Mononuclear cell (primary cell): ENCODE results near the gene MAP7. TPM values are rescaled to one million over a fixed set of nuclear protein-coding genes. Genes with fewer than 3 reads are reported as not detected.
"Not testable (repeated sequence)": the region's sequence is repeated elsewhere in the genome, so short reads cannot be mapped to it uniquely, and the experiment has no call there.

Source experiments
- H3K27me3 ChIP-seq: 2 replicates; pipeline ENCODE4 v1.6.0; 2011; ENCODE audit warnings: low read length, control low read depth; ENCODE audit not compliant: insufficient read depth
- H3K4me1 ChIP-seq: 2 replicates; pipeline ENCODE4 v1.5.1; 2011; ENCODE audit warnings: mild to moderate bottlenecking, low read length, control low read depth; ENCODE audit not compliant: insufficient read depth
- H3K4me3 ChIP-seq: 2 replicates; pipeline ENCODE4 v1.5.1; 2011; ENCODE audit warnings: mild to moderate bottlenecking, low read length, moderate library complexity
- H3K9me3 ChIP-seq: 2 replicates; pipeline ENCODE4 v1.5.1; 2011; ENCODE audit warnings: low read depth, mild to moderate bottlenecking, control low read depth, low read length
- total RNA-seq: library from RNA; depleted of rRNA; stranded (reverse); fragments of >200 nt; gene quantifications from one replicate; pipeline ENCODE4 v1.2.3, GENCODE V29; 2012

MAP7 gene
- total RNA-seq, 1 donor = 0.31 TPM

DNA sequence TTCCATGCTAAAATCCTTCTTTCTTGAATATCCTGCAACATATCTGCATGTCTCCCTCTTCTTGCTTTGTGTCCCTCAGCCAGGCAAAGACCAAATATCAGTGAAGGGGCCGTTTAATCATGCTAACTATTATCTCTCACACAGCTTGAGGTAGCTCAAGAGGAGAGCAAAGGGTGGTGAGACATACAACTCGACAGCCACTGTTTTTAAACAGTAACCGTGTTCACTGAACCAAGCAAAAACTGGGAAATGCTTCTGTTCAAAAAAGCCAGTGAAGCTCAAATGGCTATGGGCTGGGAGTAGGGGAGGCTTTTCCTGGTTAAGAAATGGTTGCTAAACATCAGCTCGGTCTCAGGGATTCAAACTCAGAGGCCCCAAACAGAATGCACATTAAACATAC is 83.4 kb downstream of the MAP7 start:
- no peak overlapping the region for H3K4me3 ChIP-seq
- peaks cover 19% of the 10 kb centered on the region for H3K4me1 ChIP-seq
- no peaks in the 10 kb centered on the region for H3K27me3 ChIP-seq
- H3K9me3 ChIP-seq = no peaks in the 10 kb centered on the region

DNA sequence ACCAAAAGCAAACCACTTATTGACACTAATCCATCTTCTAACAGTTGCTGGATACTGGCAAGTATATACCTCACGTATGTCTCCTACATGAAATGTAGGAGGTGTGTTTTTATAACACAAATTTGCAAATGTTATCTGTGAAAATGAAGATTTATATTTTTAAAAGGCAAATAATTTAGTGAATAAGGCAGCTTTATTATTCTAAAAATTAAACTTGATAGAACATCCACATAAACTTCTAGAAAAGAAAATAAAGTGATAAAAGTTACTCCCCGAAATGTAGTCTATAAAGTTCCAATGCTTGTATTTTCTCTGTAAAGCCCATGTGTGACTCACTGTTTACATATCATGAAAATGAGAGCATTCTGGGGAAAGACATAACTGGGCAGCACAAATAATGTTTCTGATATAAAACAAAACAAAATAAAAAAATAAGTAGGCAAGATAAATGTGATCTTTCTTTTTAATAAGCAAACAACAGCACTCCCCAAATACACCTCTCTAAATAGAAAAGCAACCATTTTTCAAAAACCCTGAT is 84.4 kb downstream of the MAP7 start:
- no peaks in the 10 kb centered on the region for H3K9me3 ChIP-seq
- peaks cover 14% of the 10 kb centered on the region for H3K4me1 ChIP-seq
- H3K4me3 ChIP-seq = no peak overlapping the region
- no peaks in the 10 kb centered on the region for H3K27me3 ChIP-seq

DNA sequence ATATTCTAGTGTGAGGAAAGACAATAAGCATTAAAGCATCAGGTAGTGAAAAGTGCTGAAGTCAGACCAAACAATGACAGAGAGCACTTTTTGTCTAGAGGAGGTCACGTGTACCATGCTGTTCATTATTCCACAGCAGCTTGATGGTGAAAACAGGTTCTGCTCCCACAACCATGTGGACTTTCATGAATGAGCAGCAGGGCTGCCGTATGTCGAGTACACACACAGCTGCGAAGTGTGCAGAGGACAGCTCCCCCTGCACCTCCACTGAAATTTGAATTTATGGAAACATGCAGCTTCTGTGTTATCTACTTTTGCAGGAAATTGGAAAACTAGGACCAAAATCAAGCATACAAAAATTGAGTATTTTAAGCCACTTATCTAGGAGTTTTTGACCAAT is 85.3 kb downstream of the MAP7 start:
- Histone ChIP-seq H3K27me3 (no peaks in the 10 kb centered on the region), H3K4me1 (peaks cover 7% of the 10 kb centered on the region), H3K4me3 (no peak overlapping the region), H3K9me3 (no peaks in the 10 kb centered on the region)

DNA sequence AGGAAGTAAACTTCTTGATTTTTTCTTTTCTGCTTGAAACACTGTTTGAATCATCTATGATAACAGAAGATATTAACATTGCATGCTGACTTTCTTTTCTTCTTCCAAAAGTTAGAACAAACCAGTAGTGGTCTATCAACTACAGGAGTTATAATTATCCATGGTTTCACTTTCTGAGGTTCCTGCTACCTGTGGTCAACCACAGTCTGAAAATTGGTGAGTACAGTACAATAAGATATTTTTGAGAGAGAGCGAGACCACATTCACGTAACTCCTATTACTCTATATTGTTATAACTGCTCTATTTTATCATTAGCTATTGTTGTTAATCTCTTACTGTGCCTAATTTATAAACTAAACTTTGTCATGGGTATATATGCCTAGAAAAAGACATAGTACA is 86.1 kb downstream of the MAP7 start:
- no peak overlapping the region for H3K4me3 ChIP-seq
- H3K4me1 ChIP-seq = no peaks in the 10 kb centered on the region
- H3K27me3 ChIP-seq = no peaks in the 10 kb centered on the region
- H3K9me3 ChIP-seq = no peaks in the 10 kb centered on the region

- Histone ChIP-seq H3K27me3 (no peaks in the 10 kb centered on the region), H3K4me3 (no peak overlapping the region), H3K4me1 (no peaks in the 10 kb centered on the region)
These were observed 86.5 kb downstream of the MAP7 start for GRCh38 chr6:136463743-136464142.

GRCh38 chr6:136446579-136447187 is 103.5 kb downstream of the MAP7 start:
- H3K9me3 ChIP-seq = no peaks in the 10 kb centered on the region
- no peak overlapping the region for H3K4me3 ChIP-seq
- H3K27me3 ChIP-seq = no peaks in the 10 kb centered on the region
- H3K4me1 ChIP-seq = no peaks in the 10 kb centered on the region

More at GRCh38 chr6:136463743-136464142, 86.5 kb downstream of the MAP7 start:
- H3K9me3 ChIP-seq = no peaks in the 10 kb centered on the region

- H3K9me3 ChIP-seq = no peaks in the 10 kb centered on the region
- no peaks in the 10 kb centered on the region for H3K4me1 ChIP-seq
- H3K27me3 ChIP-seq = no peaks in the 10 kb centered on the region
- H3K4me3 ChIP-seq = no peak overlapping the region
These were observed 104.1 kb downstream of the MAP7 start for GRCh38 chr6:136446145-136446544.

GRCh38 chr6:136445063-136445462 is 105.2 kb downstream of the MAP7 start:
- Histone ChIP-seq H3K27me3 (no peaks in the 10 kb centered on the region), H3K4me1 (no peaks in the 10 kb centered on the region)

DNA sequence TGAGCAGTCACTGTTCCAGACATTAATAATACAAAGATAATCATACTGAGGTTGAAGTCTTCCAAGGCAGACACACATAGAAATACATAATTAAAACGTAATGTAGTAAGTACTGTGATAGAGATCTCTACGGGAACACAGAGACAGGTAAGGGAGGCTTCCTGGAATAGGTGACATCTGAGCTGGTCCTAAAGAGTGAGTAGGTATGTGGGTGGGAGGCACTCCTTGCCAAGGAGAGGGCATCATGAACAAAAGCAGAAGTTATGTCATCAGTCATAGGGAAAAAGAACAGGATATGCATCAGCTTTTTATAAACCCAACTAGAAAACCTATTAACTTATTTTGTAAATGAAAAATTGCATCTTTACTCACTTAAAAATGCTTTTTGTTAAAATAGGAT is 110.0 kb downstream of the MAP7 start:
- Histone ChIP-seq H3K4me3 (no peak overlapping the region), H3K27me3 (no peaks in the 10 kb centered on the region), H3K4me1 (no peaks in the 10 kb centered on the region), H3K9me3 (no peaks in the 10 kb centered on the region)

More at GRCh38 chr6:136445063-136445462, 105.2 kb downstream of the MAP7 start:
- Histone ChIP-seq H3K4me3 (no peak overlapping the region), H3K9me3 (no peaks in the 10 kb centered on the region)

DNA sequence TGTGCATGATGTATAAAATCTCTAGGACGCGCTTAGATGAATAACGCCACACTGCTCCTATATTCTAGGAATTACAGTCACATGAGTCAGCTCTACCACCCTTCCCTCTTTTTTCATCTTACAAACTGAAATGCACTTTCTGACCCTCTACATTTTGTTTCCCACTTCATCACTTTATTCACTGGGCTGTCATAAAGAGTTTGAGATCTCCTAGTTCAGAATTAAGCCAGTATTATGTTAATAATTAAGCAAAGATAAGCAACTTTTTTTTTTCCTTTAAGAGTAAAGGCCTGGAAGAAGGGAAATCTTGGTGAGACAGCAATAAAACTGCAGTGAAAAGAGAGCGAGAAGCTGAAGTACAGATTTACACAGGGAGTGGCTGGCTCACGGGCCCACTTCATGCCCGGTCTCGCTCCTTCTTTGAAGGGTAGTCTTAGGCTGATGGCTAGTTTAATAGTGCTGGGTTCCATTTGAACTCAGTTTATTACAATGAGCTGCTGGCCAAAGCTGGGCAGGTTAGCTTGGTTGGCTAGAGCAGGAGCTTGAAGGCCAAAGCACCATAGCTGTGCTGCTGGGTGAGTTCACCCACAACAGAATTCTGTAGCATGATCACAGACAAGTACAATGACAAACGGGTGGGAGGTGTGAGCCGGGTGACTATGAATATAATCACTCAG is 110.6 kb downstream of the MAP7 start:
- no peak overlapping the region for H3K4me3 ChIP-seq
- H3K4me1 ChIP-seq = no peaks in the 10 kb centered on the region
- no peaks in the 10 kb centered on the region for H3K27me3 ChIP-seq
- no peaks in the 10 kb centered on the region for H3K9me3 ChIP-seq

DNA sequence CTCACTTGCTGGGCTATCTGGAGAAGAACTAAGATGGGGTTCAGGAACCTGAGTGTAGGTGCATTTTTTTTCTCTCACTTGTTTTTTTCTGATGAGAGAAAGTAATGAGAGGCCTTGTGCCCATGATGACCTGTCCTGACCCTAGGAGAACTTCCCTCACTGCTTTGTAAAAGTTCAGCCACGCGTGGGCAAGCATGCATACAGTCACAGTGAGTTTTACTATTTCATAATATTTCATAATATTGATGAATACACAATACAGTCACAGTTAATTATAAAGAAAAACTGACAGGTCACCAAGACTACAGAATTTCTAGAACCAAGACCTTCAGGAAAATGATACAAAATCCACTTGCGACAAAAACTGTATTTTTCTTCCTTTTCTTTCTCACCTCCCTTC is 111.8 kb downstream of the MAP7 start:
- no peaks in the 10 kb centered on the region for H3K27me3 ChIP-seq
- no peak overlapping the region for H3K4me3 ChIP-seq
- H3K4me1 ChIP-seq = no peaks in the 10 kb centered on the region
- H3K9me3 ChIP-seq = no peaks in the 10 kb centered on the region

DNA sequence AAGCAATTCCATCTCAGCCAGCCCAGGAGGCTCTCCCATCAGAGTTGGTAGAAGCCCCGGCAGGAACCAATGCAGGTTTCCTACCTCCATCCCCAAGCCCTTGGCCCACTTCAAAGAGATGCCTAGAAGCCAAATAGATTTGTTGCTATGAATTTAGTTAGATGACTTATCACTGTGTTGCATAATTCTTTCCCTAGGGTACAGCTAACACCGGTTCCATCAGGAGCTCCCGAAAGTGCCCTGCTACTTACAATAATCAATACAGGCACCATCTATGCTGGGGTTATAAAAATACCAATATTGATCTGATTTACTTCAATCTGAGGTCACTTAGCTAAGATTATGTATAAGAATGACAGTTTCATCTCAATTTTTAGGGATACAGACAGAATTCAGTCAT is 113.0 kb downstream of the MAP7 start:
- Histone ChIP-seq H3K27me3 (no peaks in the 10 kb centered on the region), H3K4me3 (no peak overlapping the region), H3K9me3 (no peaks in the 10 kb centered on the region), H3K4me1 (no peaks in the 10 kb centered on the region)

DNA sequence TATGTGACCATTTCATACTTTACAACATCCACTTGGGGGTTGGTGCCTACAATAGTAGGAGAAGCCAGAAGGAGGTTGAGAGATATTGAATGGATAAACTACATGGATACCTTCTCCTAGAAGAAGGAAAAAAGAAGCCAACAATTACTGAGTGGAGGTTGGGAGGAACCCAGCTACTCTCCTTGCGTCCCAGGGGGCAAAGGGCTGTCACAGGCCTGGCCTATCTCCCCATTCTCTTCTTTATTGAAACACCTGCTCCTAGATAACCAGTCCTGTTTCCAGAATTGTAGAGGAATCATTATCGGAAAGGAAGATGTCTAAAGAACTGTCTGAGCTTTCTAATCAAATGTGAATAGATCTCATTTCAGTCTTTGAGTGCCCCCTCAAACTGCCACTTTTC is 115.1 kb downstream of the MAP7 start:
- H3K9me3 ChIP-seq = no peaks in the 10 kb centered on the region
- no peaks in the 10 kb centered on the region for H3K4me1 ChIP-seq
- H3K4me3 ChIP-seq = no peak overlapping the region
- no peaks in the 10 kb centered on the region for H3K27me3 ChIP-seq

DNA sequence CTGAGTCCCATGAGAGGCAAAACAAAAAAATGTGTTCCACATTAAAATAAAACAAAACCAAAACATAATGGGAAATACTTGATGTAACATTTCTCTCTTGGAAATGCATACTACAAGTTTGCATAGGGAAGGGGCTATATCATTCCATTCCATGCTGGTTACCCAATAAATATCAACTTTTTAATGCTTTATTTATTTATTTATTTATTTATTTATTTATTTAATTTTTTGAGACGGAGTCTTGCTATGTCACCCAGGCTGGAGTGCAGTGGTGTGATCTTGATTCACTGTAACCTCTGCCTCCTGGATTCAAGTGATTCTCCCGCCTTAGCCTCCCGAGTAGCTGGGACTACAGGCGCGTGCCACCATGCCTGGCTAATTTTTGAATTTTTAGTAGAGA is 118.9 kb downstream of the MAP7 start:
- not testable (repeated sequence) for H3K4me3 ChIP-seq, H3K9me3 ChIP-seq, H3K4me1 ChIP-seq, H3K27me3 ChIP-seq

GRCh38 chr6:136429264-136430065 is 120.8 kb downstream of the MAP7 start:
- H3K9me3 ChIP-seq = no peaks in the 10 kb centered on the region
- no peaks in the 10 kb centered on the region for H3K27me3 ChIP-seq

More at GRCh38 chr6:136429264-136430065, 120.8 kb downstream of the MAP7 start:
- Histone ChIP-seq H3K4me1 (peaks cover 4% of the 10 kb centered on the region), H3K4me3 (no peak overlapping the region)
